Measurements from ENCODE around the gene DAPK1.

DNA sequence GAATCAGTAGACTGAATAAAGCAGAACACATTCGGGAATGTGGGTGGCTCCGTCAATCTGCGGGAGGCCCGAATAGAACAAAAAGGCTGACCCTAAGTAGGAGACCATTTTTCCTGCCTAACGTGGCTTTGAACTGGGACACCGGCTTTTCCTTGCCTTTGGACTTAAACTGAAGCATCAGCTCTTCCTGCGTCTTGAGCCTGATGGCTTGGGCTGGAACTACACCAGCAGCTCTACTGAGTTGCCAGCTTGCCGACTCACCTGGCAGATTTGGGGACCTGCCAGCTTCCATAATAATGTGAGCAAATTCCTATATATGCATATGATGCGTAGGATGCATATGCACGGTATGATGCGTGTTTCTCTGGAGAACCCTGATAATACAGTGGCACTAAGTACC, 111.3 kb downstream of the DAPK1 start:
- TF ChIP-seq, protein P1, sequence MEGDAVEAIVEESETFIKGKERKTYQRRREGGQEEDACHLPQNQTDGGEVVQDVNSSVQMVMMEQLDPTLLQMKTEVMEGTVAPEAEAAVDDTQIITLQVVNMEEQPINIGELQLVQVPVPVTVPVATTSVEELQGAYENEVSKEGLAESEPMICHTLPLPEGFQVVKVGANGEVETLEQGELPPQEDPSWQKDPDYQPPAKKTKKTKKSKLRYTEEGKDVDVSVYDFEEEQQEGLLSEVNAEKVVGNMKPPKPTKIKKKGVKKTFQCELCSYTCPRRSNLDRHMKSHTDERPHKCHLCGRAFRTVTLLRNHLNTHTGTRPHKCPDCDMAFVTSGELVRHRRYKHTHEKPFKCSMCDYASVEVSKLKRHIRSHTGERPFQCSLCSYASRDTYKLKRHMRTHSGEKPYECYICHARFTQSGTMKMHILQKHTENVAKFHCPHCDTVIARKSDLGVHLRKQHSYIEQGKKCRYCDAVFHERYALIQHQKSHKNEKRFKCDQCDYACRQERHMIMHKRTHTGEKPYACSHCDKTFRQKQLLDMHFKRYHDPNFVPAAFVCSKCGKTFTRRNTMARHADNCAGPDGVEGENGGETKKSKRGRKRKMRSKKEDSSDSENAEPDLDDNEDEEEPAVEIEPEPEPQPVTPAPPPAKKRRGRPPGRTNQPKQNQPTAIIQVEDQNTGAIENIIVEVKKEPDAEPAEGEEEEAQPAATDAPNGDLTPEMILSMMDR (IDR thresholded peaks at IDR 0.05) = no peak
- no peak for TF ChIP-seq POLR2A (IDR thresholded peaks at IDR 0.05)
- no peak for TF ChIP-seq EP300 (IDR thresholded peaks at IDR 0.05)
- TF ChIP-seq POLR2AphosphoS5 (IDR thresholded peaks at IDR 0.05) = no peak

Measured in suprapubic skin (tissue), 4 donors.